ENCODE measurements around the gene PML. TPM values are rescaled to one million over a fixed set of nuclear protein-coding genes. Genes with fewer than 3 reads are reported as not detected.

PML gene
- total and polyA plus RNA-seq, 8 donors = 16.0 to 170 (median 30.7) TPM

DNA sequence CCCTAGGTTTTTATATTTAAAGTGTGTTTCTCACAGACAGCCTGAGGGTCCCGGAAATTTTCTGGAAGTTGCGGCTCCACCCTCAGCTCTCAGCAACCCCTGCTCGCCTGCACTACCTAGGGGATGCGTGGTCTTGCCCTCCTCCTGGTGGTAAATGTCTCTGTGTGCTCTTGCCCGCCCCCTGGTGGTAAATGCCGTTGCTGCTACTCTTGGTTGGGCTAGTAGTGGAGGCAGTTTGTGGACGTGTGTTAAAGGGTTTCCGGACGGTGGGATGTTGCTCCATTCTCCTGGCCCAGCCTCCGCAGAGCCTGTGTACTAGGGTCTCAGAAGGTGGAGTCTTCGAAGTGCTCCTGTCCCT lies 29.8 kb upstream of the PML start:
- no peaks in the 10 kb centered on the region for H3K9me3 ChIP-seq
- intact Hi-C loops (cut with DNase I; ENCODE audit: low total_unique reads) = no loop called here

DNA sequence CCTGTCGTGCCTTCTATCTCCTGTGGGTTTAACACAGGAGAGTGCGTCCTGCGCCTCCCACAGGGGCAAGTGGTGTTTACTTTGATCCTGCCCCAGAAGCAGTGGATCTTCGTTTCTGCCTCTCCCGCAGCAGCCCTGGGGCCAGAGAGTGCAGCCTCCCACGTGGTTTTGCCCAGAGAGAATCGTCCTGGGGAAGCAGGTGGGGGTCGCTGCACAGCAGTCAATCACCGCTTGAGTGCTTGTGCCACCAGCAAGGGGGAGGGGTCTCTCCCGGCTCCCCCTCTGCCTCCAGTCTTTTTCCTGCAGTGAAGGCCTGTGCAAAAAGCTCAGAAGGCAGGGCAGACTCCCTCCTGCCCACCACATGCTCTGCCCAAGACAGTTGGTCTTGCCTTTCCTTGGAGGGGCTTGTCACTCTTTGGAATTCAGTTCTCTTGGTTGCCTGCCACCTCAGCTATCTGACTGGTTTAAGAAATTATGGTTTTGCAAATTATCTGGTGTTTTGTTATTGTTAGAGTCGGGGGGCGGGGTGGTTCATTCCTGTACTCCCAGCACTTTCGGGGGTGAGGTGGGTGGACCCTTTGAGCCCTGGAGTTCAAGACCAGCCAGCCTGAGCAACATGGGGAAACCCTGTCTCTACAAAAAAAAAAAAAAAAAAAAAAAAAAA lies 29.3 kb upstream of the PML start:
- intact Hi-C loops (cut with DNase I; ENCODE audit: low total_unique reads) = no loop called here
- H3K36me3 ChIP-seq = no peaks in the 10 kb centered on the region
- no peak overlapping the region for H3K27ac ChIP-seq
- TF ChIP-seq, protein P1, sequence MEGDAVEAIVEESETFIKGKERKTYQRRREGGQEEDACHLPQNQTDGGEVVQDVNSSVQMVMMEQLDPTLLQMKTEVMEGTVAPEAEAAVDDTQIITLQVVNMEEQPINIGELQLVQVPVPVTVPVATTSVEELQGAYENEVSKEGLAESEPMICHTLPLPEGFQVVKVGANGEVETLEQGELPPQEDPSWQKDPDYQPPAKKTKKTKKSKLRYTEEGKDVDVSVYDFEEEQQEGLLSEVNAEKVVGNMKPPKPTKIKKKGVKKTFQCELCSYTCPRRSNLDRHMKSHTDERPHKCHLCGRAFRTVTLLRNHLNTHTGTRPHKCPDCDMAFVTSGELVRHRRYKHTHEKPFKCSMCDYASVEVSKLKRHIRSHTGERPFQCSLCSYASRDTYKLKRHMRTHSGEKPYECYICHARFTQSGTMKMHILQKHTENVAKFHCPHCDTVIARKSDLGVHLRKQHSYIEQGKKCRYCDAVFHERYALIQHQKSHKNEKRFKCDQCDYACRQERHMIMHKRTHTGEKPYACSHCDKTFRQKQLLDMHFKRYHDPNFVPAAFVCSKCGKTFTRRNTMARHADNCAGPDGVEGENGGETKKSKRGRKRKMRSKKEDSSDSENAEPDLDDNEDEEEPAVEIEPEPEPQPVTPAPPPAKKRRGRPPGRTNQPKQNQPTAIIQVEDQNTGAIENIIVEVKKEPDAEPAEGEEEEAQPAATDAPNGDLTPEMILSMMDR (IDR thresholded peaks at IDR 0.05) = peak in 1 of 7 experiments; percentile 44
- TF ChIP-seq POLR2AphosphoS5 (IDR thresholded peaks at IDR 0.05) = no peak
- TF ChIP-seq EP300 (IDR thresholded peaks at IDR 0.05) = no peak
- H3K4me3 ChIP-seq = peak overlapping the region in 2 of 4 donors; percentile 5 to 23
- DNase-seq = no peak
- H3K4me1 ChIP-seq = peaks cover 0 to 23% (median 13%) of the 10 kb centered on the region in 4 donors
- WGBS, 5 donors = 29 to 41% (median 29%) methylated on average over 10 to 13 of the region's 13 CpGs
- peaks cover 0 to 4% (median 0%) of the 10 kb centered on the region in 3 donors for H3K27me3 ChIP-seq
- H3K9me3 ChIP-seq = no peaks in the 10 kb centered on the region

More for the DNA sequence above, 29.8 kb upstream of the PML start:
- H3K27ac ChIP-seq = no peak overlapping the region
- DNase-seq = peak; percentile 88 to 92
- peaks cover 0 to 4% (median 0%) of the 10 kb centered on the region in 3 donors for H3K27me3 ChIP-seq
- no peaks in the 10 kb centered on the region for H3K36me3 ChIP-seq
- peak overlapping the region in 2 of 4 donors; percentile 5 to 23 for H3K4me3 ChIP-seq
- TF ChIP-seq EP300 (IDR thresholded peaks at IDR 0.05) (no peak), POLR2AphosphoS5 (IDR thresholded peaks at IDR 0.05) (peak in 1 of 3 donors; percentile 68), POLR2A (IDR thresholded peaks at IDR 0.05) (no peak)
- TF ChIP-seq, protein P1 (IDR thresholded peaks at IDR 0.05) = peak in 5 of 7 experiments; percentile 88 to 97 (median 95)
- peaks cover 0 to 23% (median 13%) of the 10 kb centered on the region in 4 donors for H3K4me1 ChIP-seq
- 3 to 9% (median 7%) methylated on average over 10 to 11 of the region's 11 CpGs for WGBS, 5 donors

DNA sequence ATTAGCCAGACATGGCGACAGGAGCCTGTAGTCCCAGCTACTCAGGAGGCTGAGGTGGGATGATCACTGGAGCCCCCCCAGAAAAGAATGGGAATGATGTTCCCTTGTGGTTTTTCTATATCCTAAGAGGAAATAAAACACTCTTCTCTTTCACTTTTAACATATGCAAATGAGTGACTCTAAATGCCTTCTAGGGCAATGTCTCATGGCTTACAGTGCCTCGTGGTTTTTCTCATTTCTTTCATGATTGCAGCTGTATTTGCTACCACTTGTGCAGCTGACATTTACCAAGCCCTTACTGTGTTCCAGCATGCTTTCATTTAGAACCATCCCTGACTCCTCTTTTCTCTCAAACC lies 28.8 kb upstream of the PML start:
- no peaks in the 10 kb centered on the region for H3K36me3 ChIP-seq
- H3K27ac ChIP-seq = no peak overlapping the region
- H3K4me3 ChIP-seq = no peak overlapping the region
- TF ChIP-seq POLR2AphosphoS5 (IDR thresholded peaks at IDR 0.05) = no peak
- no peak for DNase-seq
- WGBS, 5 donors = 26 to 38% (median 32%) methylated on average over 2 of the region's 2 CpGs
- H3K27me3 ChIP-seq = peaks cover 0 to 4% (median 0%) of the 10 kb centered on the region in 3 donors
- peaks cover 0 to 23% (median 13%) of the 10 kb centered on the region in 4 donors for H3K4me1 ChIP-seq
- no peaks in the 10 kb centered on the region for H3K9me3 ChIP-seq
- intact Hi-C loops (cut with DNase I; ENCODE audit: low total_unique reads) = no loop called here

- TF ChIP-seq POLR2AphosphoS5 (IDR thresholded peaks at IDR 0.05) (no peak), EP300 (IDR thresholded peaks at IDR 0.05) (no peak), POLR2A (IDR thresholded peaks at IDR 0.05) (no peak)
- Histone ChIP-seq H3K27ac (no peak overlapping the region), H3K36me3 (no peaks in the 10 kb centered on the region), H3K4me1 (peaks cover 4 to 33% (median 22%) of the 10 kb centered on the region in 4 donors), H3K27me3 (peaks cover 0 to 4% (median 0%) of the 10 kb centered on the region in 3 donors), H3K4me3 (no peak overlapping the region), H3K9me3 (no peaks in the 10 kb centered on the region)
- intact Hi-C loops (cut with DNase I; ENCODE audit: low total_unique reads) = no loop called here
- 77 to 99% (median 91%) methylated on average over 3 of the region's 3 CpGs for WGBS, 5 donors
- no peak for DNase-seq
Measured at GRCh38 chr15:73968461-73968860, 26.1 kb upstream of the PML start.

DNA sequence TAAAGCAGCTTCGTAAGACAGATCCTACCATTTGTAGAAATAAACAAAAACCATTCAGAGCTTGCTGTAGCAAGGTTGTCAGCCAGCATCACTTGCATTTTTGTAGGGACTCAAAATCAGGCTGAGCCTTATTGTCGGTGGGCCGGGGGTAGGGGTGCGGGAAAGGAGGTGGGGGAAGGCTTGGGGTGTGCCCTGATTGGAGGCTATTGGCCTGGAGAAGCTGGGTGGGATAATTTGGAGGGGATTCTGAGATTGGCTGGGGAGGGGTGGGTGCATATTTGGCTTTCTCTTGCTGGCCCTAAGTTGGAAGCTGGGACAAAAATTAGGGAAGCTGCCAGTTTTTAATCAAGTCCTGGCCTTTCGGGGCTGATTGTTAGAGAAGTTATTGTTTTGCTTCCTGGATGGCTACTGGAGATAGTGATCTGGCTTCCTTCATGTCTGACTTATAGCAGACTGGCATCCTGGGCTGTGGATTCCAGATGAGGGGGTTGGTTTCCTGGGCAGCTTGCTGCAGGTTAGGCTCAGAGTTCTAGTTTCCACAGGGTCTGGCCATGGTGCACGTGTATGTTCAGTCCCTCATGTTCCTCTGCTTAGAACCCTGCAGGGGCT lies 25.3 kb upstream of the PML start:
- intact Hi-C loops (cut with DNase I; ENCODE audit: low total_unique reads) = no loop called here
- H3K27me3 ChIP-seq = peaks cover 0 to 4% (median 0%) of the 10 kb centered on the region in 3 donors
- WGBS, 5 donors = 74 to 88% (median 84%) methylated on average over 6 of the region's 6 CpGs
- no peak for DNase-seq
- no peaks in the 10 kb centered on the region for H3K9me3 ChIP-seq
- no peaks in the 10 kb centered on the region for H3K36me3 ChIP-seq
- H3K4me3 ChIP-seq = no peak overlapping the region
- peaks cover 4 to 34% (median 23%) of the 10 kb centered on the region in 4 donors for H3K4me1 ChIP-seq
- H3K27ac ChIP-seq = no peak overlapping the region
- no peak for TF ChIP-seq EP300 (IDR thresholded peaks at IDR 0.05)
- TF ChIP-seq, protein P1 (IDR thresholded peaks at IDR 0.05) = no peak
- no peak for TF ChIP-seq POLR2A (IDR thresholded peaks at IDR 0.05)

Data from stomach (tissue), 9 donors.